GM18502 (cell line): Measurements from ENCODE around the gene TEX14.

Experiments used
- ATAC-seq: cut with Tn5 transposase; IDR thresholded peaks from one replicate; pipeline ENCODE4 v1.9.1; 2021; ENCODE audit warnings: mild to moderate bottlenecking; ENCODE audit not compliant: unreplicated experiment, poor library complexity

The TEX14 gene

DNA sequence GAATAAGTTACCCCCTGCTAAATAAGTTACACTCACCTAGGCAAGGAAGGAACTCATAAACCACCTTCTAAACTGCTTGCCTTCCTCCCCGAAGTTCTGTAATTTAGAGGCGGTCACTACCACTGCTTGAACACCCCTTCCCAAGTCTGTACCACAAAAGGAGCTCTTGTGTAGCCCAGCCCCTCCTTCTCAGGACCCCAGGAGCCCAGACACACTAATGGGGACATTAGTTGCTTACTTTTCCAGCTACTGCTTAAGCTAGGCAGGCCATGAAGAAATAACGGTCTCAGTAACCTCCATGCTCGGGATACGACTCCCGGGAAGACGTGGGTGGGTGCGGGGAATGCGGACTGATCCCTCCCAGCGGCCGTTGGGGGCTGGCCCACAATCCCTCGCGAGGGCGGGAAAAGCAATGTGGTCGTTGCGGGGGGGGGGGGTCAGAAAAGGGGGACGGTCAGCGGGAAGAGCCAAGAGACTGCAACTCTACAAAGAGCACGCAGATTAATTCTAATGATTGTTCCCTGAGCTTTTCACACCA is at the start of gene TEX14:
TSS of gene TEX14 (minus strand) at position 345 of the 538 bp plus-strand sequence. CDS start 40,044 bp downstream, outside the sequence.
- no peak for ATAC-seq

- no peak for ATAC-seq
Observed at GRCh38 chr17:58741121-58741625, 49.3 kb upstream of the TEX14 start.

DNA sequence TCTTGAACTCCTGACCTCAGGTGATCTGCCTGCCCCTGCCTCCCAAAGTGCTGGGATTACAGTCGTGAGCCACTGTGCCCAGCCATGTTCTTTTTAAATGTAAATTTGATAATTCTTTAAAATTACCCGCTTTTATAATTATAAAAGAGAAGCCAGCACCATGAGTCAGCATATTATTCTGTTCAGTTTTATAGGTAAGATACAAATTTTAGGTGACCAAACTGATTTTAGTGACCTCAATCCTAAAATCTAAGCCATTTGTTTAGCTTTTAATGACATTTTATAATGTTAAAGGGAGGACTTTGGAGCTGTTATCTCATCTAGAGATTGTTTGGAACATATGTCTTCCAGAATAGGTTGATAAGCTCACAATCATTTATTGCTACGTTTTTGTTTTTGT is 43.0 kb upstream of the TEX14 start:
- no peak for ATAC-seq

- ATAC-seq = no peak
Observed at GRCh38 chr17:58734040-58734439, 42.2 kb upstream of the TEX14 start.

GRCh38 chr17:58730937-58731336 is 39.1 kb upstream of the TEX14 start:
- no peak for ATAC-seq

DNA sequence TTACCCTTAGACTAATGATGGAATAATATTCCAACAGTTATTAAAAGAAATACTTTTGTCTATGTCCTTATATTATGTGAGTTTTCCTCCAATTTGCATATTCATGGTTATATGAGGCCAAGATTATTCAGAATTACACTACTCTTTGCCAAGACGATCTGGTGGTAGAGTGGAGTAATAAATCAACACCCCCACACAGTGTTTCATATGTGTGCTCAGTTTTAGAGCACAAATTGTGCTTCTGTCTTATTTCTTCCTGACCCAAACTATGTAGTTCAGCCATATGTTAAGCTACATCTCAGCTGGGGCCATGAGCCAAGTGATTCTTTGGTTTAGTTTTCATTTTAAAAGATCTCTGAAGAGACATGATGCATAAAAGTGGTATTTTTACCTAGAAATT is 37.0 kb upstream of the TEX14 start:
- ATAC-seq = no peak

DNA sequence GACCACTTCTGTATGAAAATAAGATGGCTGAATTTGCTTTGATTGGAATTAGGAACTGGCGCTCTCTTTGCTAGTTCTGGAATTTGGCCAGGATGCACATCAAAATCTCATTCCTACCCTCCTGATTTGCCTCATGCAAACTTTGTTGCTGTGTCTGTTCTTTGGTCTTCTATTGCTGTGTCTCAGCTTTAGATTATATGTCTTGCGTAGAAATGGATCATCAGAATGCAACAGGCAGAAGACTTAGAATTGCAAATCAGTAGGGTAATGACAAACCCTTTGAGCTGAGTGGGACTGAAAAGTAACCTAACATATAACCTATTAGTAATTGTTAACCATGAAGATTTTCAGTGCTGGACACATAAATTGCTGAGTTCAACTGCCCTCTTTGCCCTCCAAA is 30.9 kb upstream of the TEX14 start:
- ATAC-seq = no peak

- no peak for ATAC-seq
Observed at GRCh38 chr17:58722274-58722673, 30.4 kb upstream of the TEX14 start.

GRCh38 chr17:58710948-58711552 is 19.2 kb upstream of the TEX14 start:
- no peak for ATAC-seq

DNA sequence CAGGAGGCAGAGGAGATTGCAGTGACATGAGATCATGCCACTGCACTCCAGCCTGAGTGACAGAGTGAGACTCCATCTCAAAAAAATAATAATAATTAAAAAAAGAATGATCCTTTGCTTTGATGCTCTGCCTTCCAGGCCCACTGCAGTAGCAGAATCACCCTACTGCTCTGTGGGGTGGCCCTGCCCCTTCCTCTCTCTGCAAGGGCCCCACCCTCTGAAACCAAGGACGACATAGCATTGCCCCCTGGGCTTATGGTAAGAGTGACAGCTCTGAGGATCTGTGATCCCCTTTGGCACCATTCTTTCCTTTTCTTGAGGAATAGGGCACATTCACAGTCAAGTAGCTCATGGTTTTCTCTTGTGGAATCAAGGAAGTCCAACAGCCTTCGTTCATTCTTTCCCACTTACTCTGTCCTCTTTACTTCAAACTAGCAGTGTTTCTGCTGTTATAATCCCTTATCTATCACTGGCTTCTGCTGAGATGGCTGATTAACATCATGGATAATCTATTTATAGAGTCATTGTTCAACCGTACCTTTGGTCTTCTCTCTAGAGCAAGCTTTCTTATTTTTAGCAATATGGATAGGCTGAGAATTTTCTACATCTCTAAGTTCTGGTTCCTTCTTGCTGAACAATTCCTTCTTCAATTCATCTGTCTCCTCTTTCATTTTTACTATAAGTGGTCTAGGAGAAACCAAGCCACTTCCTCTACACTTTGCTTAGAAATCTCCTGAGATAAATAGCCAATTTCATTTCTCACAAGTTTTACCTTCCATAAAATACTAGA is 14.7 kb upstream of the TEX14 start:
- peak; percentile 53 for ATAC-seq

GRCh38 chr17:58703916-58704286 is 12.1 kb upstream of the TEX14 start:
- no peak for ATAC-seq

DNA sequence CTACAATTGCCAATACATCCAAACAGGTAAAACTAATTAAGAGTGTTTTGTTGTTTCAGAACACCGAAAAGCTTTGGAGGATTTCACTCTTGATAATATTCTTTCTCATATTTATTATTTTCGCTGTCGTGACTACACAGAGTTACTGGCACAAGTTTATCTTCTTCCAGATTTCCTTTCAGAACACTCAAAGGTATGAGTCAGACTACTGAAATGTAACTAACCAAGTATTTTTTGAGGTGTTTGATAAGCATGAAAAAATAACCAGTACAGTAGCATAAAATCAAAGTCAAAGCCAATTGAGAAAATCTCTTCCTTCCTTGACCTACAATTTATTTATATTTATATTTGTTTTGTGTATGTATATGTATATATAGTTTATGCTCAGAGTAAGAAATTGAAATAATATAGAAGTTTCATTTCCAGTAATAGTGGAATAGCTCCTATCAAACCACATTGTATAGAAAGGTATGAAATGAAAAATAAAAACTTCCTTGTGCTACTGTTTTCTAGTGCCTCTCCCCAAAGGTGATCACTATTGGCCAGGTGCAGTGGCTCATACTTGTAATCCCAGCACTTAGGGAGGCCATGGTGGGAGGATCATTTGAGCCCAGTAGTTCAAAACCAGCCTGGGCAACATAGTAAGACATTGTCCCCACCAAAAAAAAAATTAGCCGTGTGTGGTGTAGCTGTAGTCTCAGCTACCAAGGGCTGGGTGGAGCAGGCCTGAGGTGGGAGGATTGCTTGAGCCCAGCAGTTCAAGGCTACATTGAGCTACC is 11.5 kb upstream of the TEX14 start:
- no peak for ATAC-seq

DNA sequence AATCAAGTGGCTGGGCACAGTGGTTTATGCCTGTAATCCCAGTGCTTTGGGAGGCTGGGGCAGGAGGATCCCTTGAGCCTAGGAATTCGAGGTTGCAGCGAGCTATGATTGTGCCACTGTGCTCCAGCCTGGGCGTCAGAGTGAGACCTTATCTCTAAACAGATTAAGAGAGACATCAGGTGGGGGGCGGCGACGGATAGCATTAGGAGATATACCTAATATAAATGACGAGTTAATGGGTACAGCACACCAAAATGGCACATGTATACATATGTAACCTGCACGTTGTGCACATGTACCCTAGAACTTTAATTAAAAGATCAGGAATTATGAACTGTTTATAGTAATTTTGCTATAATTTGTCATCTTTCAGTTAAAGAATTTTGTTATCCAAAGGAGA is 10.9 kb upstream of the TEX14 start:
- no peak for ATAC-seq

- no peak for ATAC-seq
Observed at GRCh38 chr17:58702045-58702476, 10.2 kb upstream of the TEX14 start.

- no peak for ATAC-seq
Observed at GRCh38 chr17:58699771-58700170, 7.9 kb upstream of the TEX14 start.

DNA sequence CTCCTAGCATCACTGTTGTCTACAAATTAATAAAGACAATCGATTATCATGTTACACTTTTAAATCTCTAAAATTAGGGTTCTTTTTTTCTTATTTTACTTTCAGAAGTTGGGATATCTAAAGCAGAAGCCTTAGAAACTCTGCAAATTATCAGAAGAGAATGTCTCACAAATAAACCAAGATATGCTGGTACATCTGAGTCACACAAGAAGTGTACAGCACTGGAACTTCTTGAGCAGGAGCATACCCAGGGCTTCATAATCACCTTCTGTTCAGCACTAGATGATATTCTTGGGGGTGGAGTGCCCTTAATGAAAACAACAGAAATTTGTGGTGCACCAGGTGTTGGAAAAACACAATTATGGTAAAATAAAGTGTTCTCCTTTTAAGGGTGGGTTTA is 3.0 kb upstream of the TEX14 start:
- ATAC-seq = no peak

GRCh38 chr17:58694302-58694701 is 2.5 kb upstream of the TEX14 start:
- no peak for ATAC-seq

- no peak for ATAC-seq
Observed at GRCh38 chr17:58693751-58694150, 1.9 kb upstream of the TEX14 start.

DNA sequence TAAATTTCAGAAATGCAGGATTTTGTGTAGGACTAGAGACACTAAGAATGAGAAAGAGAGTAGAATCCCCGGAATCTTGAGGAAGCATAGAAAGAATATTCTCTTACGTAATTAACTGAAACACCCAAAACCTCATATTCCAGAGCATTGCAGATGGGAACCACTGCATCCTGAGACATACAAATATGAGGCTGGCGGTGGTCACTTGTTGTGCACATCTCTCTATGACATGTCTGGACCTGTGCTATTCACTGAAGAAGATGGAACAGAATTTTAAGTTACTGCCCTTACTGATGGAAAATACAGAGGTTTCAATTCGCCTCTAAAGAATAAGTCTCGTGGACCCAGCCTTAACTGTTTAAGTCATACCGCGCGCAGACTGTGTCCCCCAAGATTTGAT is 1.4 kb upstream of the TEX14 start:
- no peak for ATAC-seq

- peak; percentile 98 for ATAC-seq
Observed at GRCh38 chr17:58692239-58693055, 602 bp upstream of the TEX14 start, which contains the start of gene RAD51C. Gene RAD51C (plus strand): TSS chr17:58692602. CDS start chr17:58692644, 42 bp downstream.
